Parathyroid adenoma (tissue), 2 donors: Measurements from ENCODE around the gene CHST1.

ENCODE experiments used
- H2AFZ ChIP-seq: fragments of 300-600 bp; sonication (generic); one replicate; pipeline ENCODE4 v1.7.0; 2017; ENCODE audit warnings: antibody characterized with exemption, mild to moderate bottlenecking
- H3K27ac ChIP-seq: fragments of 300-600 bp; sonication (generic); one replicate; pipeline ENCODE4 v1.7.0; 2017
- H3K27me3 ChIP-seq: fragments of 300-600 bp; sonication (generic); one replicate; pipeline ENCODE4 v1.7.0; 2017; ENCODE audit warnings: low read length; ENCODE audit not compliant: control insufficient read depth, insufficient read depth
- H3K36me3 ChIP-seq: fragments of 300-600 bp; sonication (generic); one replicate; pipeline ENCODE4 v1.7.0; 2017; ENCODE audit warnings: low read length; ENCODE audit not compliant: control insufficient read depth, insufficient read depth
- H3K4me1 ChIP-seq: fragments of 300-600 bp; sonication (generic); one replicate; pipeline ENCODE4 v1.7.0; 2017; ENCODE audit warnings: control low read depth
- H3K4me2 ChIP-seq: fragments of 300-600 bp; sonication (generic); one replicate; pipeline ENCODE4 v1.7.0; 2017; ENCODE audit warnings: low read length
- H3K4me3 ChIP-seq: fragments of 300-600 bp; sonication (generic); one replicate; pipeline ENCODE4 v1.7.0; 2017; ENCODE audit warnings: low read depth, low read length
- H3K79me2 ChIP-seq: fragments of 300-600 bp; sonication (generic); one replicate; pipeline ENCODE4 v1.7.0; 2017; ENCODE audit warnings: control low read depth
- H3K9ac ChIP-seq: fragments of 300-600 bp; sonication (generic); one replicate; pipeline ENCODE4 v1.7.0; 2017; ENCODE audit warnings: mild to moderate bottlenecking
- H3K9me3 ChIP-seq: fragments of 300-600 bp; sonication (generic); one replicate; pipeline ENCODE4 v1.7.0; 2017; ENCODE audit warnings: low read length; ENCODE audit not compliant: control insufficient read depth
- TF ChIP-seq, protein P1 (sequence below): fragments of 300-600 bp; sonication (generic); IDR thresholded peaks from one replicate; pipeline ENCODE4 v1.7.0; 2017; ENCODE audit warnings: antibody characterized with exemption, mild to moderate bottlenecking
- donor health status: primary hyperparathyroidism.

CHST1 gene

GRCh38 chr11:45618897-45619296 is 46.5 kb downstream of the CHST1 start:
- no peaks in the 10 kb centered on the region for H3K27me3 ChIP-seq
- H3K36me3 ChIP-seq = no peaks in the 10 kb centered on the region
- H3K4me1 ChIP-seq = no peaks in the 10 kb centered on the region
- TF ChIP-seq, protein P1, sequence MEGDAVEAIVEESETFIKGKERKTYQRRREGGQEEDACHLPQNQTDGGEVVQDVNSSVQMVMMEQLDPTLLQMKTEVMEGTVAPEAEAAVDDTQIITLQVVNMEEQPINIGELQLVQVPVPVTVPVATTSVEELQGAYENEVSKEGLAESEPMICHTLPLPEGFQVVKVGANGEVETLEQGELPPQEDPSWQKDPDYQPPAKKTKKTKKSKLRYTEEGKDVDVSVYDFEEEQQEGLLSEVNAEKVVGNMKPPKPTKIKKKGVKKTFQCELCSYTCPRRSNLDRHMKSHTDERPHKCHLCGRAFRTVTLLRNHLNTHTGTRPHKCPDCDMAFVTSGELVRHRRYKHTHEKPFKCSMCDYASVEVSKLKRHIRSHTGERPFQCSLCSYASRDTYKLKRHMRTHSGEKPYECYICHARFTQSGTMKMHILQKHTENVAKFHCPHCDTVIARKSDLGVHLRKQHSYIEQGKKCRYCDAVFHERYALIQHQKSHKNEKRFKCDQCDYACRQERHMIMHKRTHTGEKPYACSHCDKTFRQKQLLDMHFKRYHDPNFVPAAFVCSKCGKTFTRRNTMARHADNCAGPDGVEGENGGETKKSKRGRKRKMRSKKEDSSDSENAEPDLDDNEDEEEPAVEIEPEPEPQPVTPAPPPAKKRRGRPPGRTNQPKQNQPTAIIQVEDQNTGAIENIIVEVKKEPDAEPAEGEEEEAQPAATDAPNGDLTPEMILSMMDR = no peak
- H3K9me3 ChIP-seq = no peaks in the 10 kb centered on the region
- H3K9ac ChIP-seq = no peak overlapping the region
- H2AFZ ChIP-seq = no peak overlapping the region
- H3K79me2 ChIP-seq = no peaks in the 10 kb centered on the region
- H3K27ac ChIP-seq = no peak overlapping the region
- H3K4me3 ChIP-seq = no peak overlapping the region
- H3K4me2 ChIP-seq = no peak overlapping the region

DNA sequence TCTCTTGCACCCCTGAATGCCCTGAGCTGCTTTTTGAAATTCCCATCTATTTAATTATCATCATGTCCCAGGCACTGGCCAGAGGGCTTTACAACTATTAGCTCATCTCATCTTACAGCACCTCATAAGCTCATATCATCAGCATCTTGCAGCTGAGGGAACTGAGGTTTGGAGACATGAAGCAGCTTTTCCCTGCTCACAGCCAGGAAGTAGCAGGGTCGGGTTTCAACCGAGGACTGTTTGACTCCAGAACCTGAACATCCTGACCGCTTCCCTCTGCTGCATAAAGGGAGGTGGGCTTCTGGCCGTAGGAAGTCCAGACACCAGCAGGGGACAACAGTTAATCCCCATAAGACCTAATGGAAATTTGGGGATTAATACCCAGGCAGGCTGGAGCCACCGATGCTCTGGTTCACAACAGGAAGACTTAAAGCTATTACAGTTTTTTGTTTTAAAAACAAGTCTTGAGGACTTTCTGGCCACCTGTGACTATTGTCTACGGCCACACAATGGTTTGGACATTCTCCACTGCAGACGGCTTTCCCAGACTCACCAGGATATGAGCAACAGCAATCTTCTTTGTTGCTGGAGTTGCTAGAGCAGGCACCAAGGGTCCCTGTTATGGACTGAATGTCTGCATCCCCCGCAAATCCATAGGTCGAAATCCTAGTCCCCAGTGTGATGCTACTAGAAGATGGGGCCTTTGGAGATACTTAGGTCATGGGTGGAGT is 47.4 kb downstream of the CHST1 start:
- Histone ChIP-seq H3K27me3 (no peaks in the 10 kb centered on the region), H3K27ac (no peak overlapping the region), H3K79me2 (no peaks in the 10 kb centered on the region), H3K4me2 (no peak overlapping the region), H3K36me3 (no peaks in the 10 kb centered on the region), H2AFZ (no peak overlapping the region), H3K9me3 (no peaks in the 10 kb centered on the region), H3K4me3 (no peak overlapping the region), H3K9ac (no peak overlapping the region), H3K4me1 (no peaks in the 10 kb centered on the region)
- TF ChIP-seq, protein P1 = no peak

GRCh38 chr11:45616802-45617549 is 48.4 kb downstream of the CHST1 start:
- no peaks in the 10 kb centered on the region for H3K4me1 ChIP-seq

GRCh38 chr11:45615182-45615792 is 50.1 kb downstream of the CHST1 start:
- Histone ChIP-seq H3K79me2 (no peaks in the 10 kb centered on the region), H3K4me2 (no peak overlapping the region), H3K4me3 (no peak overlapping the region), H3K9ac (no peak overlapping the region), H3K27me3 (no peaks in the 10 kb centered on the region), H3K4me1 (no peaks in the 10 kb centered on the region), H2AFZ (no peak overlapping the region), H3K9me3 (no peaks in the 10 kb centered on the region), H3K36me3 (no peaks in the 10 kb centered on the region), H3K27ac (no peak overlapping the region)
- TF ChIP-seq, protein P1 = no peak

More at GRCh38 chr11:45616802-45617549, 48.4 kb downstream of the CHST1 start:
- H3K36me3 ChIP-seq = no peaks in the 10 kb centered on the region
- H3K79me2 ChIP-seq = no peaks in the 10 kb centered on the region
- no peak overlapping the region for H3K4me3 ChIP-seq
- TF ChIP-seq, protein P1 = no peak
- H3K27me3 ChIP-seq = no peaks in the 10 kb centered on the region
- H3K4me2 ChIP-seq = no peak overlapping the region
- H3K27ac ChIP-seq = no peak overlapping the region
- H3K9me3 ChIP-seq = no peaks in the 10 kb centered on the region
- no peak overlapping the region for H3K9ac ChIP-seq
- no peak overlapping the region for H2AFZ ChIP-seq
